ENCODE measurements around the gene NTF3.

Gene NTF3

GRCh38 chr12:5432011-5432400, at the start of gene NTF3:
TSS of gene NTF3 (plus strand) at chr12:5432108. CDS start at chr12:5432325, 217 bp downstream.
- no peak for DNase-seq (ENCODE audit: extremely low read depth in 1 of 2, low read depth in 1 of 2)

GRCh38 chr12:5384015-5384414, 47.9 kb upstream of the NTF3 start:
- no peak for DNase-seq (ENCODE audit: extremely low read depth in 1 of 2, low read depth in 1 of 2)

- no peak for DNase-seq (ENCODE audit: extremely low read depth in 1 of 2, low read depth in 1 of 2)
Measured at GRCh38 chr12:5388581-5389535, 43.0 kb upstream of the NTF3 start.

GRCh38 chr12:5390174-5390799, 41.6 kb upstream of the NTF3 start:
- no peak for DNase-seq (ENCODE audit: extremely low read depth in 1 of 2, low read depth in 1 of 2)

GRCh38 chr12:5391653-5392052, 40.3 kb upstream of the NTF3 start:
- DNase-seq (ENCODE audit: extremely low read depth in 1 of 2, low read depth in 1 of 2), result no peak

GRCh38 chr12:5392961-5393360, 38.9 kb upstream of the NTF3 start:
- no peak for DNase-seq (ENCODE audit: extremely low read depth in 1 of 2, low read depth in 1 of 2)

GRCh38 chr12:5395443-5396271, 36.3 kb upstream of the NTF3 start:
- no peak for DNase-seq (ENCODE audit: extremely low read depth in 1 of 2, low read depth in 1 of 2)

GRCh38 chr12:5396541-5396940, 35.4 kb upstream of the NTF3 start:
- DNase-seq (ENCODE audit: extremely low read depth in 1 of 2, low read depth in 1 of 2), result no peak

- DNase-seq (ENCODE audit: extremely low read depth in 1 of 2, low read depth in 1 of 2), result no peak
Measured at GRCh38 chr12:5399266-5399665, 32.6 kb upstream of the NTF3 start.

- no peak for DNase-seq (ENCODE audit: extremely low read depth in 1 of 2, low read depth in 1 of 2)
Measured at GRCh38 chr12:5402009-5402935, 29.6 kb upstream of the NTF3 start.

- no peak for DNase-seq (ENCODE audit: extremely low read depth in 1 of 2, low read depth in 1 of 2)
Measured at GRCh38 chr12:5403411-5403810, 28.5 kb upstream of the NTF3 start.

- no peak for DNase-seq (ENCODE audit: extremely low read depth in 1 of 2, low read depth in 1 of 2)
Measured at GRCh38 chr12:5407034-5407856, 24.7 kb upstream of the NTF3 start.

GRCh38 chr12:5409619-5410018, 22.3 kb upstream of the NTF3 start:
- no peak for DNase-seq (ENCODE audit: extremely low read depth in 1 of 2, low read depth in 1 of 2)

- no peak for DNase-seq (ENCODE audit: extremely low read depth in 1 of 2, low read depth in 1 of 2)
Measured at GRCh38 chr12:5416571-5416970, 15.3 kb upstream of the NTF3 start.

- DNase-seq (ENCODE audit: extremely low read depth in 1 of 2, low read depth in 1 of 2), result no peak
Measured at GRCh38 chr12:5417500-5417899, 14.4 kb upstream of the NTF3 start.

GRCh38 chr12:5428332-5429221, 3.3 kb upstream of the NTF3 start:
- DNase-seq (ENCODE audit: extremely low read depth in 1 of 2, low read depth in 1 of 2), result no peak

GRCh38 chr12:5429741-5430557, 2.0 kb upstream of the NTF3 start:
- DNase-seq (ENCODE audit: extremely low read depth in 1 of 2, low read depth in 1 of 2), result no peak

All from activated CD8-positive, alpha-beta memory T cell treated with anti-CD3 and anti-CD28 coated beads for 1 hour (primary cell).